GM12865 (cell line): ENCODE data around the gene SELPLG.

Source experiments
- DNase-seq: peaks from one replicate; pipeline ENCODE4 v3.0.0; 2010; ENCODE audit warnings: low read depth
- H3K4me3 ChIP-seq: 2 replicates; pipeline ENCODE4 v1.5.1; 2011; ENCODE audit warnings: mild to moderate bottlenecking, low read depth, low read length, control low read depth
- TF ChIP-seq, protein P1 (sequence below): IDR thresholded peaks from 2 replicates; pipeline ENCODE4 v1.5.1; 2011; ENCODE audit warnings: low read length, control low read depth, low read depth, inconsistent platforms; ENCODE audit not compliant: insufficient read depth; ENCODE audit errors: missing control alignments

The SELPLG gene

DNA sequence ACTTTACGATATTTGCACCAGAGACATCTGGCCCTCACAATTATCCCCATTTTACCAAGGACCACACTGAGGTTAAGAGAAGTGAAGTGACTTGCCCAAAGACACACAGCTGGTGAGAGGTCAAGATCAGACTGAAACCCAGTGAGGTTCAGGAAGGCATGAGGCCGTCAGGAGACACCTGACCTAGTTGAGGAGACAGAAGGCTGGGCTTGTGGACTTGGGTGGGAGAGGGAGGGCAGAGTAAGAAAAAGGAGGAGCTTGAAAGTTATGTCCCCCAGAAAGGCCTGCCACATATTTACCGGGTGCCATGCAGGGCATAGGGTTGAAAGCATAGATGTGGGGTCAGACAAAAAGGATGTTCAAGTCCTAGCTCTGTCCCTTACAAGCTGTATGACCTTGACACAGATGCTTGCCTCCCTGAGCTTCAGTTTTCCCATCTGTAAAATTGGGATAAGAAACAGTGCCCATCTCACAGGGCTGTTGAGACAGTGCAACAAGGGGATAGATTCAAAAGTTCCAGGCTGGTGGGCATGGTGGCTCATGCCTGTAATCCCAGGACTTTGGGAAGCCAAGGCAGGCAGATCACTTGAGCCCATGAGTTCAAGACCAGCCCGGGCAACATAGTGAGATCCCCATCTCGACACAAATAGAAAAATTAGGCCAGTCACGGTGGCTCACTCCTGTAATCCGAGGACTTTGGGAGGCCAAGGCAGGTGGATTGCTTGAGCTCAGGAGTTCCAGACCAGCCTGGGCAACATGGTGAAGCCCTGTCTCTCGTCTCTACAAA, 6.4 kb downstream of the SELPLG start:
- H3K4me3 ChIP-seq = no peak overlapping the region
- no peak for DNase-seq
- TF ChIP-seq, protein P1, sequence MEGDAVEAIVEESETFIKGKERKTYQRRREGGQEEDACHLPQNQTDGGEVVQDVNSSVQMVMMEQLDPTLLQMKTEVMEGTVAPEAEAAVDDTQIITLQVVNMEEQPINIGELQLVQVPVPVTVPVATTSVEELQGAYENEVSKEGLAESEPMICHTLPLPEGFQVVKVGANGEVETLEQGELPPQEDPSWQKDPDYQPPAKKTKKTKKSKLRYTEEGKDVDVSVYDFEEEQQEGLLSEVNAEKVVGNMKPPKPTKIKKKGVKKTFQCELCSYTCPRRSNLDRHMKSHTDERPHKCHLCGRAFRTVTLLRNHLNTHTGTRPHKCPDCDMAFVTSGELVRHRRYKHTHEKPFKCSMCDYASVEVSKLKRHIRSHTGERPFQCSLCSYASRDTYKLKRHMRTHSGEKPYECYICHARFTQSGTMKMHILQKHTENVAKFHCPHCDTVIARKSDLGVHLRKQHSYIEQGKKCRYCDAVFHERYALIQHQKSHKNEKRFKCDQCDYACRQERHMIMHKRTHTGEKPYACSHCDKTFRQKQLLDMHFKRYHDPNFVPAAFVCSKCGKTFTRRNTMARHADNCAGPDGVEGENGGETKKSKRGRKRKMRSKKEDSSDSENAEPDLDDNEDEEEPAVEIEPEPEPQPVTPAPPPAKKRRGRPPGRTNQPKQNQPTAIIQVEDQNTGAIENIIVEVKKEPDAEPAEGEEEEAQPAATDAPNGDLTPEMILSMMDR = no peak

DNA sequence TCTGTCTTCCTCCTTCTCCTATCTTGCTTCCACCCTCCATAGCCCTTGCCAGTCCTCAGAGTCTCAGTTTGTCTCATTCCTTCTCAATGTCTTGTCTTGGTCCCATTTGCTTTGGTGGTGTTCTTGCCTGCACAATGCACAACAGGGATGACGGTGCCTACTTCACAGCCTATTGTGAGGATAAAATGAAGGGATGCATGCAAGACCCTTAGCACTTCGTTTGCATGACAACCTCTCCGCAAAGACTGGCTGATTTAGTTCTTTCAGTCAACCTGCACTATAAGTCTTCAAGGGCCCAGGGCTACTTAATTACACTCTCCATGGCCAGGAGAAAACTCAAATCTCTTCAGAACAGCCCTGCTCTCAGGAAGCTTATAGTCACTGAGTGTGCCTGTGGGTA, 8.5 kb downstream of the SELPLG start:
- H3K4me3 ChIP-seq = no peak overlapping the region
- TF ChIP-seq, protein P1 = no peak
- DNase-seq = no peak

DNA sequence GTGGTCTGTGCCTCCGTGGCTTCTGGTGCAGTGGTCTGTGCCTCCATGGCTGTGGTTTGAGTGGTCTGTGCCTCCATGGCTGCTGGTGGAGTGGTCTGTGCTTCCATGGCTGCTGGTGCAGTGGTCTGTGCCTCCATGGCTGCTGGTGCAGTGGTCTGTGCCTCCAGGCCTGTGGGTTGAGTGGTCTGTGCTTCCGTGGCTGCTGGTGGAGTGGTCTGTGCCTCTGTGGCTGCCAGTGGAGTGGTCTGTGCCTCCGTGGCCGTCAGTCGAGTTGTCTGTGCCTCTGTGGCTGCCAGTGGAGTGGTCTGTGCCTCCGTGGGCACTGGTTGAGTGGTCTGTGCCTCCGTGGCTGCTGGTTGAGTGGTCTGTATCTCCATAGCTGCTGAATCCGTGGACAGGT, 10.1 kb downstream of the SELPLG start:
- TF ChIP-seq, protein P1 = no peak
- no peak for DNase-seq
- no peak overlapping the region for H3K4me3 ChIP-seq

DNA sequence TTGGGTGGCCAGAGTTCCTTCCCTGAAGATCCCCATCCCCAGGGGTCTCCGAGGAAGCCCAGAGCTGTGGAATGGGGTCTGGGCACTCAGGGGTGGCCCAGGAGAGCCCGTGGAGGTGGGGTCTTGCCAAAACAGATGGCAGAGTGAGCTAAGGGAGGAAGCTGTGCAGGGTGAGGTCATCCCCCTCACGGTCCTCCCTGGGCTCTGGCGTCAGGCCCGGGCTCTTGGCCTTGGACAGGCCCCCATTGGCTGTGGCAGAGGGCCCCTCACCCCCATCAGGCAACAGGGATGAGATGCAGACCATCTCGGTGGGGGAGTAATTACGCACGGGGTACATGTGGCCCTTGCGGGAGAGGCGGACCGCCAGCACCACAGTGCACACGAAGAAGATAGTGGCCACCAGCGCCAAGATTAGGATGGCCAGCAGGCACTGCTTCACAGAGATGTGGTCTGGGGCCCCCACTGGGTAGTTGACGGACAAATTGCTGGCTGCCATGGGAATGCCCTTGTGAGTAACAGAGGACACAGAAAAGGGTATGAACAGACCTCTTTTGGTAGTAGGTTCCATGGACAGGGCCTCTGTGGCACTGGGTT, 10.7 kb downstream of the SELPLG start:
- no peak for DNase-seq
- TF ChIP-seq, protein P1 = no peak
- H3K4me3 ChIP-seq = no peak overlapping the region

DNA sequence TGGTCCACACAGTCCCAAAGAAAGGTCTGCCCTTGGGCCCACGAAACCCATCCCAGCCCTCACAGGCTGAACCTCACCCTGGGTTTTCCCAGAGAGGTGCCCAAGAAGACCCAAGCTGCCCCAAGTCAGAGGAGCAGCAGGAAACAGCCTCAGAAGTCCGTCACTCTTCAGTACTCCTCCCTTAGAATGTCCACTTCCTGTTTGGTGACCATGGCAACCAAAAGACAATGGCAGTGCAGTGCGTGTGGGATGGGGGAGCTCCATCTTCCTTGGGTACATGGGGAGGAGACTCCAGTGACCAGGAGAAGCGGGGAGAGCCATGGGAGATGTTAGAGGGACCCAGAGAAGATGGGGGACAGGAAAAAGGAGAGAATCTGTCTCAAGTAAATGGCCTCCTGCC, 11.3 kb downstream of the SELPLG start:
- DNase-seq = peak; percentile 70
- H3K4me3 ChIP-seq = no peak overlapping the region
- TF ChIP-seq, protein P1 = no peak

DNA sequence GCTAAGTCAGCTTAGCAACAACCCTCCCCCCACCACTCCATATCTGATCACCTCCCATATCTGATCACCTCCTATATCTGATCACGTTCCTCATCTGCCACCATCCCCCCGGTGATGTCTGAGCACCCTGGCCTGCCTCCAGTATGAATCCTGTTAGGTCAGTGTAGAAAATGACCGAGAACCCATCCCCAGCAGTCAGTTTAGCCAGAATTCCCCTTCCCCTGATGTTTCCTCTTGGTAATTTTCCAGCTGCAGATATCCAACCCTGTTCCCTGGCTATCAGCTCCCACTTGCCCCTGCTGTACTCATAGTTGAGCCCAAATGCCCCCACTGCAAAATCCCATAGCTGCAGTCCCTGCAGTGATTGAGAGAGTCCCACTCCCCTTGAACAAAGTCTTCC, 12.5 kb downstream of the SELPLG start:
- no peak for DNase-seq
- TF ChIP-seq, protein P1 = no peak

More for the DNA sequence above, 12.5 kb downstream of the SELPLG start:
- no peak overlapping the region for H3K4me3 ChIP-seq
